IMR-90 (cell line): ENCODE data around the gene PLD1.

ENCODE experiments used
- BHLHE40 ChIP-seq: fragments of 150-350 bp; IDR thresholded peaks from 2 replicates; pipeline ENCODE4 v1.6.1; 2016; ENCODE audit warnings: mild to moderate bottlenecking, low read depth, low read length
- CEBPB ChIP-seq: IDR thresholded peaks from 2 replicates; pipeline ENCODE4 v1.6.1; 2012; ENCODE audit warnings: low read depth, low read length, improper control_type of control experiment
- CHD1 ChIP-seq: IDR thresholded peaks from 2 replicates; pipeline ENCODE4 v1.6.1; 2012; ENCODE audit warnings: low read depth, low read length, improper control_type of control experiment
- FOS ChIP-seq: fragments of 150-350 bp; IDR thresholded peaks from 2 replicates; pipeline ENCODE4 v1.6.1; 2016; ENCODE audit warnings: low read depth, low read length
- MAFK ChIP-seq: IDR thresholded peaks from 2 replicates; pipeline ENCODE4 v1.6.1; 2012; ENCODE audit warnings: low read depth, low read length, improper control_type of control experiment
- MXI1 ChIP-seq: IDR thresholded peaks from 2 replicates; pipeline ENCODE4 v1.6.1; 2012; ENCODE audit warnings: low read depth, mild to moderate bottlenecking, low read length, moderate library complexity, borderline replicate concordance
- POLR2A ChIP-seq: IDR thresholded peaks from 2 replicates; pipeline ENCODE4 v1.6.1; 2012; ENCODE audit warnings: mild to moderate bottlenecking, low read depth, low read length
- RAD21 ChIP-seq: IDR thresholded peaks from 2 replicates; pipeline ENCODE4 v1.6.1; 2012; ENCODE audit warnings: low read length, improper control_type of control experiment
- RCOR1 ChIP-seq: IDR thresholded peaks from 2 replicates; pipeline ENCODE4 v1.6.1; 2012; ENCODE audit warnings: mild to moderate bottlenecking, low read length, improper control_type of control experiment; ENCODE audit not compliant: insufficient replicate concordance
- RFX5 ChIP-seq: IDR thresholded peaks from 2 replicates; pipeline ENCODE4 v1.8.0; 2012; ENCODE audit warnings: low read depth, mild to moderate bottlenecking, low read length, moderate library complexity
- SMC3 ChIP-seq: fragments of 150-350 bp; IDR thresholded peaks from 2 replicates; pipeline ENCODE4 v1.6.1; 2016; ENCODE audit warnings: low read depth, mild to moderate bottlenecking, antibody characterized with exemption, low read length, moderate library complexity
- TF ChIP-seq, protein P1 (sequence below): conservative IDR thresholded peaks from 2 replicates; pipeline ENCODE4 v1.5.1; 2012; ENCODE audit warnings: mild to moderate bottlenecking, low read depth, low read length, improper control_type of control experiment
- TF ChIP-seq, protein P2 (sequence below): fragments of 150-350 bp; IDR thresholded peaks from 2 replicates; pipeline ENCODE4 v1.6.1; 2016; ENCODE audit warnings: low read depth, mild to moderate bottlenecking, low read length, moderate library complexity, borderline replicate concordance
- TF ChIP-seq, protein P3 (sequence below): fragments of 150-350 bp; IDR thresholded peaks from 2 replicates; pipeline ENCODE4 v1.6.1; 2017; ENCODE audit warnings: mild to moderate bottlenecking, antibody characterized with exemption, low read length, low read depth

DNA sequence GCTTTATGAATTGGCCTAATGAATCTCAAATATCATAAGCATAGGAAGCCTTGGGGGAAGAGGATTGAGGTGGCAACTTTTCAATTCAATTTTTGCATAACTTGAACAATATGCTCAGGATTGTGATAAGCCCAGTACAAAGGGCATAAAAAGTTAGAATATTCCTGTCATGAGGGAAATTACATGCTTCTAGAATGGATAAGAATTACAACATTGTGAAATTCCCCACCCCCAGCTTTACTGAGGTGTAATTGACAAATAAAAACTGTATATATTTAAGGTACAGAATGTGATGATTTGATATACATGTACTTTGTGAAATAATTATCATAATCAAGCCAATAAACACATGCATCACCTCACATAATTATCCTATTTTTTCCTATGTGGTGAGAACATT is 217.5 kb downstream of the PLD1 start:
- TF ChIP-seq, protein P1, sequence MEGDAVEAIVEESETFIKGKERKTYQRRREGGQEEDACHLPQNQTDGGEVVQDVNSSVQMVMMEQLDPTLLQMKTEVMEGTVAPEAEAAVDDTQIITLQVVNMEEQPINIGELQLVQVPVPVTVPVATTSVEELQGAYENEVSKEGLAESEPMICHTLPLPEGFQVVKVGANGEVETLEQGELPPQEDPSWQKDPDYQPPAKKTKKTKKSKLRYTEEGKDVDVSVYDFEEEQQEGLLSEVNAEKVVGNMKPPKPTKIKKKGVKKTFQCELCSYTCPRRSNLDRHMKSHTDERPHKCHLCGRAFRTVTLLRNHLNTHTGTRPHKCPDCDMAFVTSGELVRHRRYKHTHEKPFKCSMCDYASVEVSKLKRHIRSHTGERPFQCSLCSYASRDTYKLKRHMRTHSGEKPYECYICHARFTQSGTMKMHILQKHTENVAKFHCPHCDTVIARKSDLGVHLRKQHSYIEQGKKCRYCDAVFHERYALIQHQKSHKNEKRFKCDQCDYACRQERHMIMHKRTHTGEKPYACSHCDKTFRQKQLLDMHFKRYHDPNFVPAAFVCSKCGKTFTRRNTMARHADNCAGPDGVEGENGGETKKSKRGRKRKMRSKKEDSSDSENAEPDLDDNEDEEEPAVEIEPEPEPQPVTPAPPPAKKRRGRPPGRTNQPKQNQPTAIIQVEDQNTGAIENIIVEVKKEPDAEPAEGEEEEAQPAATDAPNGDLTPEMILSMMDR, result no peak
- TF ChIP-seq POLR2A (no peak), MXI1 (no peak), SMC3 (no peak), RAD21 (no peak), CEBPB (no peak), CHD1 (no peak), MAFK (no peak), FOS (no peak), RCOR1 (no peak), RFX5 (no peak), BHLHE40 (no peak)
- TF ChIP-seq, protein P2, sequence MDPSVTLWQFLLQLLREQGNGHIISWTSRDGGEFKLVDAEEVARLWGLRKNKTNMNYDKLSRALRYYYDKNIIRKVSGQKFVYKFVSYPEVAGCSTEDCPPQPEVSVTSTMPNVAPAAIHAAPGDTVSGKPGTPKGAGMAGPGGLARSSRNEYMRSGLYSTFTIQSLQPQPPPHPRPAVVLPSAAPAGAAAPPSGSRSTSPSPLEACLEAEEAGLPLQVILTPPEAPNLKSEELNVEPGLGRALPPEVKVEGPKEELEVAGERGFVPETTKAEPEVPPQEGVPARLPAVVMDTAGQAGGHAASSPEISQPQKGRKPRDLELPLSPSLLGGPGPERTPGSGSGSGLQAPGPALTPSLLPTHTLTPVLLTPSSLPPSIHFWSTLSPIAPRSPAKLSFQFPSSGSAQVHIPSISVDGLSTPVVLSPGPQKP, result no peak
- TF ChIP-seq, protein P3, sequence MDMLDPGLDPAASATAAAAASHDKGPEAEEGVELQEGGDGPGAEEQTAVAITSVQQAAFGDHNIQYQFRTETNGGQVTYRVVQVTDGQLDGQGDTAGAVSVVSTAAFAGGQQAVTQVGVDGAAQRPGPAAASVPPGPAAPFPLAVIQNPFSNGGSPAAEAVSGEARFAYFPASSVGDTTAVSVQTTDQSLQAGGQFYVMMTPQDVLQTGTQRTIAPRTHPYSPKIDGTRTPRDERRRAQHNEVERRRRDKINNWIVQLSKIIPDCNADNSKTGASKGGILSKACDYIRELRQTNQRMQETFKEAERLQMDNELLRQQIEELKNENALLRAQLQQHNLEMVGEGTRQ, result no peak
